HEK293T (cell line): Measurements from ENCODE around the gene TBC1D14.

Experiments
- CTCF ChIA-PET: fragments of 350-600 bp; formaldehyde crosslinking; extraction: SDS; loops from one replicate; lab custom pipeline; 2021; ENCODE audit warnings: antibody characterized with exemption, inconsistent platforms; lab: Yijun Ruan, JAX
- POLR2A ChIA-PET: fragments of 350-600 bp; formaldehyde crosslinking; extraction: SDS; loops from one replicate; lab custom pipeline; 2020; ENCODE audit warnings: antibody characterized with exemption, inconsistent platforms; lab: Yijun Ruan, JAX
- DNase-seq: peaks from one replicate; pipeline ENCODE4 v3.0.0; 2012; ENCODE audit warnings: mixed read lengths; ENCODE audit errors: extremely low spot score
- ARNT ChIP-seq: fragments of 450-650 bp; IDR thresholded peaks from 2 replicates; pipeline ENCODE4 v1.6.1; 2017; ENCODE audit warnings: mild to moderate bottlenecking
- BHLHE40 ChIP-seq: fragments of 450-650 bp; IDR thresholded peaks from 2 replicates; pipeline ENCODE4 v1.6.1; 2016; ENCODE audit warnings: mild to moderate bottlenecking, moderate library complexity, borderline replicate concordance
- CTBP1 ChIP-seq: fragments of 450-650 bp; IDR thresholded peaks from 2 replicates; pipeline ENCODE4 v1.6.1; 2016; ENCODE audit warnings: borderline replicate concordance
- ELF4 ChIP-seq: fragments of 450-650 bp; IDR thresholded peaks from 2 replicates; pipeline ENCODE4 v1.6.1; 2017; ENCODE audit warnings: antibody characterized with exemption
- FOXA1 ChIP-seq: fragments of 450-650 bp; IDR thresholded peaks from 2 replicates; pipeline ENCODE4 v1.6.1; 2016; ENCODE audit warnings: mild to moderate bottlenecking
- FOXK2 ChIP-seq: fragments of 450-650 bp; IDR thresholded peaks from 2 replicates; pipeline ENCODE4 v1.6.1; 2016; ENCODE audit warnings: mild to moderate bottlenecking
- FOXM1 ChIP-seq: fragments of 450-650 bp; IDR thresholded peaks from 2 replicates; pipeline ENCODE4 v1.6.1; 2017; ENCODE audit warnings: mild to moderate bottlenecking, borderline replicate concordance
- HDGF ChIP-seq: fragments of 450-650 bp; IDR thresholded peaks from 2 replicates; pipeline ENCODE4 v1.6.1; 2017; ENCODE audit warnings: antibody characterized with exemption, borderline replicate concordance
- L3MBTL2 ChIP-seq: fragments of 450-650 bp; conservative IDR thresholded peaks from 2 replicates; pipeline ENCODE4 v1.6.1; 2016; ENCODE audit warnings: mild to moderate bottlenecking
- LEF1 ChIP-seq: fragments of 450-650 bp; IDR thresholded peaks from 2 replicates; pipeline ENCODE4 v1.6.1; 2017; ENCODE audit warnings: mild to moderate bottlenecking, borderline replicate concordance
- NFRKB ChIP-seq: fragments of 450-650 bp; IDR thresholded peaks from 2 replicates; pipeline ENCODE4 v1.6.1; 2016; ENCODE audit warnings: mild to moderate bottlenecking, moderate library complexity
- SP1 ChIP-seq: fragments of 450-650 bp; IDR thresholded peaks from 2 replicates; pipeline ENCODE4 v1.6.1; 2017
- SUZ12 ChIP-seq: fragments of 450-650 bp; IDR thresholded peaks from 2 replicates; pipeline ENCODE4 v1.6.1; 2016; ENCODE audit warnings: mild to moderate bottlenecking
- TARDBP ChIP-seq: fragments of 450-650 bp; IDR thresholded peaks from 2 replicates; pipeline ENCODE4 v1.6.1; 2016
- ZNF384 ChIP-seq: fragments of 450-650 bp; IDR thresholded peaks from 2 replicates; pipeline ENCODE4 v1.6.1; 2016
- TF ChIP-seq, protein P1 (sequence below): fragments of 450-650 bp; IDR thresholded peaks from 2 replicates; pipeline ENCODE4 v1.6.1; 2016

The TBC1D14 gene

GRCh38 chr4:7006411-7006810 is 96.8 kb downstream of the TBC1D14 start:
- ChIA-PET CTCF (interaction anchor here (0.7 kb wide), 2 partner anchors 118 to 286 kb away, joined by 3 read pairs; no protein-coding TSS in a partner anchor), POLR2A (no interaction called here)
- DNase-seq: no peak
- no peak for TF ChIP-seq ARNT
- TF ChIP-seq HDGF: no peak
- TF ChIP-seq ELF4: no peak
- no peak for TF ChIP-seq CTBP1
- TF ChIP-seq FOXA1: no peak
- no peak for TF ChIP-seq ZNF384
- no peak for TF ChIP-seq BHLHE40
- no peak for TF ChIP-seq L3MBTL2
- TF ChIP-seq, protein P1, sequence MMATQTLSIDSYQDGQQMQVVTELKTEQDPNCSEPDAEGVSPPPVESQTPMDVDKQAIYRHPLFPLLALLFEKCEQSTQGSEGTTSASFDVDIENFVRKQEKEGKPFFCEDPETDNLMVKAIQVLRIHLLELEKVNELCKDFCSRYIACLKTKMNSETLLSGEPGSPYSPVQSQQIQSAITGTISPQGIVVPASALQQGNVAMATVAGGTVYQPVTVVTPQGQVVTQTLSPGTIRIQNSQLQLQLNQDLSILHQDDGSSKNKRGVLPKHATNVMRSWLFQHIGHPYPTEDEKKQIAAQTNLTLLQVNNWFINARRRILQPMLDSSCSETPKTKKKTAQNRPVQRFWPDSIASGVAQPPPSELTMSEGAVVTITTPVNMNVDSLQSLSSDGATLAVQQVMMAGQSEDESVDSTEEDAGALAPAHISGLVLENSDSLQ: no peak

DNA sequence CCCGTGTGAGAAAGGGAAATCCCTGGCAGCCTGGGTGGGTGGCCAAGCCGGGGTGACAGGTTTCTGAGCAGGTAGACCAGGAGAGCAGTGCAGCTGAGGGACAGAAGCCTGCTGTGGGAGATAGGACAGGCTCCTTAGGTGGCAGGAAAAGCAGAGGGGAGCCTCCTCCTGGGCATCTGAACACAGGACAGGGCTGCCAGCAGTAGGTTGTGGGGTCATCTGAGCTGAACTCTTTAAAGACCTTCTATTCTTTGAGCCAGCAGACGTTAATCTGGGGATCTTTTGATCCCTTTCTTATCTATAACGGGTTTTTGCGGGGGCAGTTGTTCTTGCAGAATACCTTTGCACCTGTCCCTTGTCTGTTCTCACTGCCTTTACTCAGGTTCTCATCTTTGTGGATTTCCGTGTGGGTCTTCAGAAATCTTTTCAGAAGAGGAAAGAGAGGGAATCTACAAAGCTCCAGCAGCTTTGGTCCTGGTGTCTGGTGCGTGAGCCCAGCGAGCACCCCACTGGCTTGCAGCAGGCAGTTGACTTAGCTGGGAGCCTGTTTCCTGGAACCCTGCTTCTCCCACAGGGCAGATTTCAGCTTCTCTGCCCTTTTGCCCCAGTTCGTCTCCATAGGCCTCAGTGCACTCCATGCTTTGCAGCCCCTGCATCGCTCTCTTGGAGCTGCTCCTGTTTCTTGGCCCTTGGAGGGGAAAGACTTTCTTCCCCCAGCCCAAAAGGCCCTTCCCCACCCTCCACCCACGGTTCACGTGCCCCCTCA is 97.7 kb downstream of the TBC1D14 start:
- ChIA-PET POLR2A (no interaction called here), CTCF (interaction anchor here (0.7 kb wide), 1 partner anchor 117 kb away, joined by 3 read pairs; no protein-coding TSS in a partner anchor)
- DNase-seq: no peak
- TF ChIP-seq ARNT: no peak
- TF ChIP-seq BHLHE40: no peak
- no peak for TF ChIP-seq FOXA1
- TF ChIP-seq TARDBP: no peak

DNA sequence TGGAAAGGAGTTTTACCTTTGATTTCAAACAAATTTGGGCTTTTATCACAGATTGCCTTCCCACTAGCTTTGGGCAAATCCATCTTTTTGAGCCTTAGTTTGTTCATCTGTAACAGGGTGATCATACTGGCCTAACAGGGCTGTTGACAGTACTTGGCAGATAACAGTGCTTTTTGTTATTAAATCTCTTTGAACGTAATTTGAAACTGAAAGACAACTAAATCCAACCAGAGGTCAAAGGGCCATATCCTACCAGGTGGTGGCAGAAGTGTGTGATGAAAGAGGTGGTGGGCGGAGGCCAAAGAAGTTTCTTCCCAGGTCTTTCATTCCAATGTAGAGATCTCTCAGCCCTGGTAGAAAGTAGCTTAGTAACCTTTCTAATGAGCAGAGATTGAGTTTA is 98.3 kb downstream of the TBC1D14 start:
- DNase-seq: no peak
- POLR2A ChIA-PET: no interaction called here
- CTCF ChIA-PET: no interaction called here
- TF ChIP-seq LEF1 (no peak), ARNT (no peak), FOXA1 (no peak), L3MBTL2 (no peak), ELF4 (no peak)

GRCh38 chr4:7009564-7009963 is 99.9 kb downstream of the TBC1D14 start:
- ChIA-PET POLR2A (no interaction called here), CTCF (no interaction called here)
- no peak for TF ChIP-seq ZNF384
- no peak for TF ChIP-seq FOXK2
- no peak for TF ChIP-seq NFRKB
- no peak for TF ChIP-seq SUZ12
- TF ChIP-seq TARDBP: no peak
- TF ChIP-seq, protein P1: no peak
- TF ChIP-seq FOXA1: no peak
- TF ChIP-seq ELF4: no peak
- no peak for TF ChIP-seq FOXM1
- TF ChIP-seq LEF1: no peak
- no peak for TF ChIP-seq HDGF
- no peak for TF ChIP-seq CTBP1
- no peak for TF ChIP-seq SP1
- no peak for TF ChIP-seq L3MBTL2
- no peak for TF ChIP-seq ARNT
- no peak for TF ChIP-seq BHLHE40
- no peak for DNase-seq

DNA sequence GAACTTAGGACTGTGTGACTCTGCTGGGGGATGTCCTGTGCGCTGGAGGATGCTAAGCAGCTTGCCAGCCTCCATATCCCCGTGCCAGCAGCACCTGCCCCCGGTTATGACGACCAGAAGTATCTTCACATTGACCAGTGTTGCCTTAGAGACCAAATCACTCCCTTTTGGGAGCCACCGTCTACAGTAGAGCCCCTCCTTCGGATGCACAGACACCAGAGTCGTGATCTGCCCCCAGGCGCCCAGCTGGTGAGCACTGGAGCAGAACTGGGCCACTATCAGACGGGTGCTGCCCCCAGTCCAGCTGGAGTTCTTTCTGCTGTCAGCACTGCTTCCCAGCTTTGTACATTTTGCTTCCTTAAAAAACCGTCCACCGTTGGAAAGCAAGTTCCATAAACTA is 103.5 kb downstream of the TBC1D14 start:
- DNase-seq: no peak
- POLR2A ChIA-PET: no interaction called here
- CTCF ChIA-PET: no interaction called here
- TF ChIP-seq L3MBTL2 (no peak), ELF4 (no peak), LEF1 (no peak), SUZ12 (no peak)

DNA sequence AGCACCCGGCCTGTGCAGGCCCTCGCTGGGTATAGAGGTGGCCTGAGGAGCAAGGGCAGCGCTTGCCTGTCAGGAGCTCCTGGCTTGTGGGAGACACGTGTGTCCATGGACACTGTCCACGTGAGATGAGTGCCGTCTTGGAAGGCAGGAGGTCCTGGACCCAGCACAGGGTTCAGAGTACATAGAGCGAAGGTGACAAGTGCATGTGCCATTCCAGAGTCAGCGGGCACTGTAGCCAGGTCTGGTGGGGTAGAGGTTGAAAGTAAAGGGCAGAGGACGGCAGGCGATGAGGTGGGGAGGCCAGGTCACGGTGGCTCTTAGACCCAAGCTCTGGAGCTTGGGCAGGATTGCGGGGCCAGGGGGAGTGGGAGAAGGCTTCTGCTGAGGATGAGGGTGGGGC is 105.2 kb downstream of the TBC1D14 start:
- DNase-seq: no peak
- TF ChIP-seq, protein P1: no peak
- TF ChIP-seq SUZ12: no peak
- TF ChIP-seq ELF4: no peak
- no peak for TF ChIP-seq LEF1
- TF ChIP-seq BHLHE40: no peak
- TF ChIP-seq CTBP1: no peak
- TF ChIP-seq HDGF: no peak
- TF ChIP-seq TARDBP: no peak
- no peak for TF ChIP-seq FOXA1
- TF ChIP-seq NFRKB: no peak
- ChIA-PET POLR2A (no interaction called here), CTCF (no interaction called here)

DNA sequence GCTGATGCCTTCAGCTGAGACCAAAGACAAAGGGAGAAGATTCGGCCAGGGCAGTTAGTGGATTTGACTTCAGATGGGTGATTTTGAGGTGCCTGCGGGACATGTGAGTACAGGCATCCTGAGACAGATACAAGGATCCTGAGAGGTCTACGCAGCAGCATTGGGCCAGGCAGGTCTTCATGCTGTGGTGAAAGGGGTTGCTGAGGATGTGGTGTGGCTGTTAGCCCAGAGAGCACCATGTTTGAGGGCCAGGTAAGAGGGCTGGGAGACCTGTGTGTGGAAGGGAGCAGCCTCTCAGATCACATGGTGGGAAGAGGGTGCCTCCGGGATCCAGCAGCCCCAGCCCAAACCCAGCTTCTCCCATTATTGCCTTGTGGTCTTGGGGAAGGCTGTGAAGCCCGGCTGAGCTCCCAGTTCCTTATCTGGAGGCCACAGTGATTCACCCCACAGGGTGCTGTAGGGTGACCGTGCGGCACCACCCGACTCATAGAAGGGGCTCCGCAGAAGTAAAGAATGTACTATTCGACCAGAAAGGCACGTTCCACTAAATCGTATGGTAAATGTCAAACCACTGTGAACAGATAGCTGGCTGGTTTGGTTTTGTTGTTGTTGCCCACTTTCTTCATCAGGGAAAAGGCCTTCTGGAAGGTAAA is 105.9 kb downstream of the TBC1D14 start:
- CTCF ChIA-PET: interaction anchor here (0.7 kb wide), 1 partner anchor 20 kb away, joined by 3 read pairs; no protein-coding TSS in a partner anchor
- POLR2A ChIA-PET: interaction anchor here (1.2 kb wide), 1 partner anchor 29 kb away, joined by 5 read pairs; no protein-coding TSS in a partner anchor

More for the DNA sequence above, 105.9 kb downstream of the TBC1D14 start:
- DNase-seq: no peak
- TF ChIP-seq CTBP1: no peak
- TF ChIP-seq BHLHE40: no peak
- TF ChIP-seq TARDBP: no peak
- no peak for TF ChIP-seq ARNT
- no peak for TF ChIP-seq L3MBTL2
- TF ChIP-seq, protein P1: no peak
- TF ChIP-seq SUZ12: no peak
- no peak for TF ChIP-seq FOXA1
- TF ChIP-seq FOXM1: no peak
- no peak for TF ChIP-seq FOXK2
- no peak for TF ChIP-seq ZNF384
- no peak for TF ChIP-seq LEF1
- no peak for TF ChIP-seq HDGF
- TF ChIP-seq SP1: no peak
- no peak for TF ChIP-seq ELF4
- TF ChIP-seq NFRKB: no peak
